ENCODE measurements around the gene DNM1L.

DNM1L gene

GRCh38 chr12:32718926-32719325, 39.8 kb downstream of the DNM1L start:
- no peak for TF ChIP-seq CREB1 (IDR thresholded peaks at IDR 0.05; ENCODE audit: low read depth)
- TF ChIP-seq RAD21 (IDR thresholded peaks at IDR 0.05; ENCODE audit: low read depth) = no peak
- TF ChIP-seq EP300 (IDR thresholded peaks at IDR 0.05; ENCODE audit: borderline replicate concordance) = no peak
- no peak for TF ChIP-seq REST (IDR thresholded peaks at IDR 0.05; ENCODE audit: low read depth)
- no peak for TF ChIP-seq TCF12 (IDR thresholded peaks at IDR 0.05; ENCODE audit: low read depth)
- TF ChIP-seq NFIC (IDR thresholded peaks at IDR 0.05) = no peak
- no peak for TF ChIP-seq YY1 (IDR thresholded peaks at IDR 0.05; ENCODE audit: low read depth)
- TF ChIP-seq CEBPB (IDR thresholded peaks at IDR 0.05) = no peak
- no peak for TF ChIP-seq USF1 (IDR thresholded peaks at IDR 0.05)
- no peak for TF ChIP-seq EGR1 (IDR thresholded peaks at IDR 0.05)
- TF ChIP-seq TAF1 (IDR thresholded peaks at IDR 0.05; ENCODE audit: low read depth) = no peak
- TF ChIP-seq ZBTB7A (IDR thresholded peaks at IDR 0.05; ENCODE audit: low read depth) = no peak
- TF ChIP-seq TEAD4 (IDR thresholded peaks at IDR 0.05) = no peak
- TF ChIP-seq MAX (IDR thresholded peaks at IDR 0.05) = no peak
- no peak for TF ChIP-seq FOXM1 (IDR thresholded peaks at IDR 0.05; ENCODE audit: borderline replicate concordance, low read depth)

GRCh38 chr12:32726286-32726685, 47.2 kb downstream of the DNM1L start:
- TF ChIP-seq CEBPB (IDR thresholded peaks at IDR 0.05) = no peak
- no peak for TF ChIP-seq TEAD4 (IDR thresholded peaks at IDR 0.05)
- no peak for TF ChIP-seq NFIC (IDR thresholded peaks at IDR 0.05)
- TF ChIP-seq FOXM1 (IDR thresholded peaks at IDR 0.05; ENCODE audit: borderline replicate concordance, low read depth) = no peak
- TF ChIP-seq TAF1 (IDR thresholded peaks at IDR 0.05; ENCODE audit: low read depth) = no peak
- no peak for TF ChIP-seq RAD21 (IDR thresholded peaks at IDR 0.05; ENCODE audit: low read depth)
- no peak for TF ChIP-seq USF1 (IDR thresholded peaks at IDR 0.05)
- TF ChIP-seq EGR1 (IDR thresholded peaks at IDR 0.05) = no peak
- TF ChIP-seq CREB1 (IDR thresholded peaks at IDR 0.05; ENCODE audit: low read depth) = no peak
- TF ChIP-seq TCF12 (IDR thresholded peaks at IDR 0.05; ENCODE audit: low read depth) = no peak
- TF ChIP-seq YY1 (IDR thresholded peaks at IDR 0.05; ENCODE audit: low read depth) = no peak
- no peak for TF ChIP-seq EP300 (IDR thresholded peaks at IDR 0.05; ENCODE audit: borderline replicate concordance)
- TF ChIP-seq MAX (IDR thresholded peaks at IDR 0.05) = no peak

GRCh38 chr12:32727237-32727636, 48.1 kb downstream of the DNM1L start:
- no peak for TF ChIP-seq NFIC (IDR thresholded peaks at IDR 0.05)
- no peak for TF ChIP-seq ZBTB7A (IDR thresholded peaks at IDR 0.05; ENCODE audit: low read depth)
- no peak for TF ChIP-seq TAF1 (IDR thresholded peaks at IDR 0.05; ENCODE audit: low read depth)
- no peak for TF ChIP-seq REST (IDR thresholded peaks at IDR 0.05; ENCODE audit: low read depth)
- no peak for TF ChIP-seq CEBPB (IDR thresholded peaks at IDR 0.05)
- TF ChIP-seq MAX (IDR thresholded peaks at IDR 0.05) = no peak
- TF ChIP-seq EGR1 (IDR thresholded peaks at IDR 0.05) = no peak
- TF ChIP-seq EP300 (IDR thresholded peaks at IDR 0.05; ENCODE audit: borderline replicate concordance) = no peak

GRCh38 chr12:32734952-32735351, 55.9 kb downstream of the DNM1L start:
- TF ChIP-seq TCF12 (IDR thresholded peaks at IDR 0.05; ENCODE audit: low read depth) = no peak
- no peak for TF ChIP-seq EGR1 (IDR thresholded peaks at IDR 0.05)
- no peak for TF ChIP-seq RAD21 (IDR thresholded peaks at IDR 0.05; ENCODE audit: low read depth)
- TF ChIP-seq MAX (IDR thresholded peaks at IDR 0.05) = no peak
- TF ChIP-seq ZBTB7A (IDR thresholded peaks at IDR 0.05; ENCODE audit: low read depth) = no peak
- no peak for TF ChIP-seq FOXM1 (IDR thresholded peaks at IDR 0.05; ENCODE audit: borderline replicate concordance, low read depth)
- no peak for TF ChIP-seq CREB1 (IDR thresholded peaks at IDR 0.05; ENCODE audit: low read depth)
- no peak for TF ChIP-seq EP300 (IDR thresholded peaks at IDR 0.05; ENCODE audit: borderline replicate concordance)
- no peak for TF ChIP-seq CEBPB (IDR thresholded peaks at IDR 0.05)
- no peak for TF ChIP-seq YY1 (IDR thresholded peaks at IDR 0.05; ENCODE audit: low read depth)

- TF ChIP-seq MAX (IDR thresholded peaks at IDR 0.05) = no peak
- no peak for TF ChIP-seq TCF12 (IDR thresholded peaks at IDR 0.05; ENCODE audit: low read depth)
- no peak for TF ChIP-seq ZBTB7A (IDR thresholded peaks at IDR 0.05; ENCODE audit: low read depth)
- TF ChIP-seq EGR1 (IDR thresholded peaks at IDR 0.05) = no peak
Measured at GRCh38 chr12:32736445-32736844, 57.3 kb downstream of the DNM1L start.

All from Ishikawa (cell line).